WTC11 (cell line): ENCODE data around the gene EFCAB12. TPM values are rescaled to one million over a fixed set of nuclear protein-coding genes. Genes with fewer than 3 reads are reported as not detected.

Experiments
- ATAC-seq: fragments of 200-7000 bp; cut with Tn5 transposase; 2 replicates; pipeline ENCODE4 v1.10.0; 2021; ENCODE audit warnings: mild to moderate bottlenecking, moderate library complexity
- CTCF ChIA-PET: fragments of 300-600 bp; sonication (Branson Sonifier 250); formaldehyde crosslinking; loops from one replicate; lab custom pipeline; 2021; ENCODE audit warnings: antibody characterized with exemption; lab: Charles Lee
- POLR2A ChIA-PET: fragments of 350-600 bp; sonication (Branson Sonifier 250); formaldehyde crosslinking; loops from one replicate; lab custom pipeline; 2021; ENCODE audit warnings: antibody characterized with exemption; lab: Charles Lee
- DNase-seq: peaks from one replicate; pipeline ENCODE4 v3.0.0; 2021; ENCODE audit warnings: low spot score
- H3K27ac Mint-ChIP-seq: 2 replicates; pipeline ENCODE4 v1.8.0; 2021; ENCODE audit warnings: mixed read lengths
- H3K27me3 Mint-ChIP-seq: 2 replicates; pipeline ENCODE4 v1.8.0; 2021; ENCODE audit warnings: low read depth, mild to moderate bottlenecking, moderate library complexity, mixed read lengths
- H3K36me3 Mint-ChIP-seq: 2 replicates; pipeline ENCODE4 v1.8.0; 2021; ENCODE audit warnings: mixed read lengths
- H3K4me1 Mint-ChIP-seq: 2 replicates; pipeline ENCODE4 v1.8.0; 2022; ENCODE audit warnings: mixed read lengths
- H3K4me3 Mint-ChIP-seq: 2 replicates; pipeline ENCODE4 v1.8.0; 2021; ENCODE audit warnings: mild to moderate bottlenecking, moderate library complexity, mixed read lengths
- H3K9me3 Mint-ChIP-seq: 2 replicates; pipeline ENCODE4 v1.8.0; 2021; ENCODE audit warnings: mixed read lengths
- ELF4 ChIP-seq: sonication (generic); formaldehyde crosslinking; IDR thresholded peaks from 2 replicates; pipeline ENCODE4 v1.8.1; 2022; ENCODE audit warnings: low read depth, mild to moderate bottlenecking, moderate library complexity, missing genetic modification reagents
- GTF2I ChIP-seq: fragments of 250-450 bp; sonication (Bioruptor Pico); conservative IDR thresholded peaks from 2 replicates; pipeline ENCODE4 v1.4.0; 2021; ENCODE audit warnings: mild to moderate bottlenecking
- NR1H2 ChIP-seq: sonication (generic); formaldehyde crosslinking; IDR thresholded peaks from 2 replicates; pipeline ENCODE4 v1.9.0; 2021; ENCODE audit warnings: mild to moderate bottlenecking, moderate library complexity, missing genetic modification reagents
- NR3C1 ChIP-seq: sonication (generic); formaldehyde crosslinking; conservative IDR thresholded peaks from 2 replicates; pipeline ENCODE4 v1.8.1; 2023; ENCODE audit warnings: low read depth, mild to moderate bottlenecking, missing genetic modification reagents
- SP1 ChIP-seq: sonication (generic); formaldehyde crosslinking; conservative IDR thresholded peaks from 2 replicates; pipeline ENCODE4 v1.8.1; 2022; ENCODE audit warnings: missing genetic modification reagents
- TEAD4 ChIP-seq: sonication (generic); formaldehyde crosslinking; IDR thresholded peaks from 2 replicates; pipeline ENCODE4 v1.8.0; 2022; ENCODE audit warnings: mild to moderate bottlenecking, missing genetic modification reagents
- total RNA-seq: library from RNA; stranded (reverse); gene quantifications from 3 replicates; pipeline ENCODE4 v1.2.3, GENCODE V29; 2021
- TF ChIP-seq, protein P1 (sequence below): sonication (generic); formaldehyde crosslinking; IDR thresholded peaks from 2 replicates; pipeline ENCODE4 v1.8.0; 2023; ENCODE audit warnings: mild to moderate bottlenecking, missing genetic modification reagents
- TF ChIP-seq, protein P2 (sequence below): sonication (generic); formaldehyde crosslinking; IDR thresholded peaks from 2 replicates; pipeline ENCODE4 v1.8.0; 2022; ENCODE audit warnings: mild to moderate bottlenecking, missing genetic modification reagents
- TF ChIP-seq, protein P3 (sequence below): sonication (generic); formaldehyde crosslinking; conservative IDR thresholded peaks from 2 replicates; pipeline ENCODE4 v1.8.1; 2022; ENCODE audit warnings: mild to moderate bottlenecking, missing genetic modification reagents
- TF ChIP-seq, protein P4 (sequence below): fragments of 200-600 bp; IDR thresholded peaks from 2 replicates; pipeline ENCODE4 v1.8.0; 2022; ENCODE audit warnings: antibody characterized with exemption

Gene EFCAB12
- total RNA-seq, 1 experiment from 2014 or later: 0.20 TPM

GRCh38 chr3:129352650-129353588 lies 75.5 kb downstream of the EFCAB12 start:
- TF ChIP-seq NR3C1 (CRISPR knock-in tag) (no peak), GTF2I (no peak), TEAD4 (CRISPR knock-in tag) (no peak), SP1 (CRISPR knock-in tag) (no peak), ELF4 (no peak)
- TF ChIP-seq, protein P1, sequence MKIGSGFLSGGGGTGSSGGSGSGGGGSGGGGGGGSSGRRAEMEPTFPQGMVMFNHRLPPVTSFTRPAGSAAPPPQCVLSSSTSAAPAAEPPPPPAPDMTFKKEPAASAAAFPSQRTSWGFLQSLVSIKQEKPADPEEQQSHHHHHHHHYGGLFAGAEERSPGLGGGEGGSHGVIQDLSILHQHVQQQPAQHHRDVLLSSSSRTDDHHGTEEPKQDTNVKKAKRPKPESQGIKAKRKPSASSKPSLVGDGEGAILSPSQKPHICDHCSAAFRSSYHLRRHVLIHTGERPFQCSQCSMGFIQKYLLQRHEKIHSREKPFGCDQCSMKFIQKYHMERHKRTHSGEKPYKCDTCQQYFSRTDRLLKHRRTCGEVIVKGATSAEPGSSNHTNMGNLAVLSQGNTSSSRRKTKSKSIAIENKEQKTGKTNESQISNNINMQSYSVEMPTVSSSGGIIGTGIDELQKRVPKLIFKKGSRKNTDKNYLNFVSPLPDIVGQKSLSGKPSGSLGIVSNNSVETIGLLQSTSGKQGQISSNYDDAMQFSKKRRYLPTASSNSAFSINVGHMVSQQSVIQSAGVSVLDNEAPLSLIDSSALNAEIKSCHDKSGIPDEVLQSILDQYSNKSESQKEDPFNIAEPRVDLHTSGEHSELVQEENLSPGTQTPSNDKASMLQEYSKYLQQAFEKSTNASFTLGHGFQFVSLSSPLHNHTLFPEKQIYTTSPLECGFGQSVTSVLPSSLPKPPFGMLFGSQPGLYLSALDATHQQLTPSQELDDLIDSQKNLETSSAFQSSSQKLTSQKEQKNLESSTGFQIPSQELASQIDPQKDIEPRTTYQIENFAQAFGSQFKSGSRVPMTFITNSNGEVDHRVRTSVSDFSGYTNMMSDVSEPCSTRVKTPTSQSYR (CRISPR knock-in tag): no peak
- TF ChIP-seq, protein P2, sequence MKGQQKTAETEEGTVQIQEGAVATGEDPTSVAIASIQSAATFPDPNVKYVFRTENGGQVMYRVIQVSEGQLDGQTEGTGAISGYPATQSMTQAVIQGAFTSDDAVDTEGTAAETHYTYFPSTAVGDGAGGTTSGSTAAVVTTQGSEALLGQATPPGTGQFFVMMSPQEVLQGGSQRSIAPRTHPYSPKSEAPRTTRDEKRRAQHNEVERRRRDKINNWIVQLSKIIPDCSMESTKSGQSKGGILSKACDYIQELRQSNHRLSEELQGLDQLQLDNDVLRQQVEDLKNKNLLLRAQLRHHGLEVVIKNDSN: no peak
- TF ChIP-seq, protein P3, sequence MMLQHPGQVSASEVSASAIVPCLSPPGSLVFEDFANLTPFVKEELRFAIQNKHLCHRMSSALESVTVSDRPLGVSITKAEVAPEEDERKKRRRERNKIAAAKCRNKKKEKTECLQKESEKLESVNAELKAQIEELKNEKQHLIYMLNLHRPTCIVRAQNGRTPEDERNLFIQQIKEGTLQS: no peak
- TF ChIP-seq, all 79 proteins: peak for 0
- 0 out of 2 replicates have a peak, but pooled peaks cover 4% of the 10 kb centered on the region for H3K4me1 Mint-ChIP-seq
- DNase-seq (no peak), ATAC-seq (no peak)
- peaks cover 3% of the 10 kb centered on the region; the same call in 1 of the 2 replicates for H3K9me3 Mint-ChIP-seq
- CTCF ChIA-PET: interaction anchor here (0.8 to 2.5 kb wide), 10 partner anchors 9 to 97 kb away, joined by 3 to 16 read pairs (median 5); partner anchors contain the start of gene EFCAB12
- H3K4me3 Mint-ChIP-seq: no peak overlapping the region
- no peak overlapping the region for H3K27ac Mint-ChIP-seq
- POLR2A ChIA-PET: no interaction called here
- no peaks in the 10 kb centered on the region for H3K36me3 Mint-ChIP-seq
- no peaks in the 10 kb centered on the region for H3K27me3 Mint-ChIP-seq

GRCh38 chr3:129352045-129352444 lies 76.4 kb downstream of the EFCAB12 start:
- Mint-ChIP-seq H3K36me3 (no peaks in the 10 kb centered on the region), H3K4me1 (peaks cover 5% of the 10 kb centered on the region; the same call in 1 of the 2 replicates), H3K27ac (no peak overlapping the region), H3K4me3 (no peak overlapping the region), H3K27me3 (no peaks in the 10 kb centered on the region), H3K9me3 (peaks cover 3% of the 10 kb centered on the region; the same call in 1 of the 2 replicates)
- ATAC-seq (peak; percentile 88), DNase-seq (peak; percentile 47)
- POLR2A ChIA-PET: no interaction called here
- TF ChIP-seq, protein P4, sequence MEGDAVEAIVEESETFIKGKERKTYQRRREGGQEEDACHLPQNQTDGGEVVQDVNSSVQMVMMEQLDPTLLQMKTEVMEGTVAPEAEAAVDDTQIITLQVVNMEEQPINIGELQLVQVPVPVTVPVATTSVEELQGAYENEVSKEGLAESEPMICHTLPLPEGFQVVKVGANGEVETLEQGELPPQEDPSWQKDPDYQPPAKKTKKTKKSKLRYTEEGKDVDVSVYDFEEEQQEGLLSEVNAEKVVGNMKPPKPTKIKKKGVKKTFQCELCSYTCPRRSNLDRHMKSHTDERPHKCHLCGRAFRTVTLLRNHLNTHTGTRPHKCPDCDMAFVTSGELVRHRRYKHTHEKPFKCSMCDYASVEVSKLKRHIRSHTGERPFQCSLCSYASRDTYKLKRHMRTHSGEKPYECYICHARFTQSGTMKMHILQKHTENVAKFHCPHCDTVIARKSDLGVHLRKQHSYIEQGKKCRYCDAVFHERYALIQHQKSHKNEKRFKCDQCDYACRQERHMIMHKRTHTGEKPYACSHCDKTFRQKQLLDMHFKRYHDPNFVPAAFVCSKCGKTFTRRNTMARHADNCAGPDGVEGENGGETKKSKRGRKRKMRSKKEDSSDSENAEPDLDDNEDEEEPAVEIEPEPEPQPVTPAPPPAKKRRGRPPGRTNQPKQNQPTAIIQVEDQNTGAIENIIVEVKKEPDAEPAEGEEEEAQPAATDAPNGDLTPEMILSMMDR: 0 out of 2 replicates have a peak, but pooled peaks have one; percentile 27
- TF ChIP-seq NR1H2 (CRISPR knock-in tag): no peak
- CTCF ChIA-PET: interaction anchor here (0.6 to 2.5 kb wide), 9 partner anchors 8 to 131 kb away, joined by 3 to 16 read pairs (median 6); no protein-coding TSS in a partner anchor

Other genes starting within 250 kb of the EFCAB12 start
- 329 to 390 TPM (median 380 TPM) in 3 replicates for gene CNBP, start 244.7 kb downstream of the EFCAB12 start, total RNA-seq
- 121 to 132 TPM (median 129 TPM) in 3 replicates for gene COPG1, start 179.0 kb downstream of the EFCAB12 start, total RNA-seq
- gene HMCES, start 149.8 kb downstream of the EFCAB12 start, total RNA-seq: 44.0 to 49.5 TPM (median 47.7 TPM) in 3 replicates
- 31.4 to 36.9 TPM (median 33.0 TPM) in 3 replicates for gene MBD4, start 11.3 kb upstream of the EFCAB12 start, total RNA-seq
- 21.6 to 24.2 TPM (median 22.8 TPM) in 3 replicates for gene IFT122, start 11.6 kb upstream of the EFCAB12 start, total RNA-seq
- gene RHO, start 100.0 kb upstream of the EFCAB12 start, total RNA-seq: not detected in 3 replicates
- not detected in 3 replicates for gene H1-8, start 114.5 kb upstream of the EFCAB12 start, total RNA-seq
- gene PLXND1, start 178.0 kb upstream of the EFCAB12 start, total RNA-seq: 56.7 to 63.9 TPM (median 57.4 TPM) in 3 replicates